ENCODE results near the gene ITGB1.

DNA sequence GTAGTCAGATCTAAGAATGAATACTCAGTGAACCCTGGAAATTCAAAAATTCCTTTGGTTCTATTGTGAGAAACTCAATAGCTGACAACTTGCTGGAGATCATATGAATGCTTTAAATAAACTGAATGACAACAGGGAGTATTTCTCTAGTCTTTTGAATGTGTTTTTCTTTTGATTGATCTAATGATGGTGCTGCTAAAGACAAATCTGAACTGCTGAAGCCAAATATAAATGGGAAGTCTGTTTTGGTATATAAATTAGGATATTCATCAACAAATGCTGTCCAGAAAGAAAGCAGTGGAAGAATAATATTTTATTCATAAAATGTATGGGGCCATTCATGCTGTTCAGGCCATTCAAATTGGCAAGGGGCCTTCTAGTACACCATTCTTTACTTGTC is 79.4 kb downstream of the ITGB1 start:
- TF ChIP-seq CTCF (IDR thresholded peaks at IDR 0.05 in 2 of 3, conservative IDR thresholded peaks at IDR 0.05 in 1 of 3; ENCODE audit: control insufficient read depth in 2 of 3, extremely low read depth in 1 of 3, insufficient read depth in 1 of 3, low read depth in 3 of 3, low read length in 3 of 3) (no peak), MEF2B (IDR thresholded peaks at IDR 0.05; ENCODE audit: partially characterized antibody, poor library complexity, severe bottlenecking) (no peak), ATF7 (IDR thresholded peaks at IDR 0.05; ENCODE audit: low read depth) (no peak), HDAC2 (IDR thresholded peaks at IDR 0.05) (no peak), CEBPB (IDR thresholded peaks at IDR 0.05; ENCODE audit: borderline replicate concordance in 1 of 2, low read depth in 2 of 2, low read length in 2 of 2) (no peak), EZH2 (IDR thresholded peaks at IDR 0.05; ENCODE audit: borderline replicate concordance, control insufficient read depth, low read depth, low read length) (no peak), SMC3 (IDR thresholded peaks at IDR 0.05; ENCODE audit: borderline replicate concordance, low read length) (no peak), GABPA (IDR thresholded peaks at IDR 0.05; ENCODE audit: low read depth) (no peak), DPF2 (IDR thresholded peaks at IDR 0.05) (no peak), IRF3 (IDR thresholded peaks at IDR 0.05) (no peak), RFX5 (IDR thresholded peaks at IDR 0.05; ENCODE audit: low read depth, low read length) (no peak)
- TF ChIP-seq, protein P1, sequence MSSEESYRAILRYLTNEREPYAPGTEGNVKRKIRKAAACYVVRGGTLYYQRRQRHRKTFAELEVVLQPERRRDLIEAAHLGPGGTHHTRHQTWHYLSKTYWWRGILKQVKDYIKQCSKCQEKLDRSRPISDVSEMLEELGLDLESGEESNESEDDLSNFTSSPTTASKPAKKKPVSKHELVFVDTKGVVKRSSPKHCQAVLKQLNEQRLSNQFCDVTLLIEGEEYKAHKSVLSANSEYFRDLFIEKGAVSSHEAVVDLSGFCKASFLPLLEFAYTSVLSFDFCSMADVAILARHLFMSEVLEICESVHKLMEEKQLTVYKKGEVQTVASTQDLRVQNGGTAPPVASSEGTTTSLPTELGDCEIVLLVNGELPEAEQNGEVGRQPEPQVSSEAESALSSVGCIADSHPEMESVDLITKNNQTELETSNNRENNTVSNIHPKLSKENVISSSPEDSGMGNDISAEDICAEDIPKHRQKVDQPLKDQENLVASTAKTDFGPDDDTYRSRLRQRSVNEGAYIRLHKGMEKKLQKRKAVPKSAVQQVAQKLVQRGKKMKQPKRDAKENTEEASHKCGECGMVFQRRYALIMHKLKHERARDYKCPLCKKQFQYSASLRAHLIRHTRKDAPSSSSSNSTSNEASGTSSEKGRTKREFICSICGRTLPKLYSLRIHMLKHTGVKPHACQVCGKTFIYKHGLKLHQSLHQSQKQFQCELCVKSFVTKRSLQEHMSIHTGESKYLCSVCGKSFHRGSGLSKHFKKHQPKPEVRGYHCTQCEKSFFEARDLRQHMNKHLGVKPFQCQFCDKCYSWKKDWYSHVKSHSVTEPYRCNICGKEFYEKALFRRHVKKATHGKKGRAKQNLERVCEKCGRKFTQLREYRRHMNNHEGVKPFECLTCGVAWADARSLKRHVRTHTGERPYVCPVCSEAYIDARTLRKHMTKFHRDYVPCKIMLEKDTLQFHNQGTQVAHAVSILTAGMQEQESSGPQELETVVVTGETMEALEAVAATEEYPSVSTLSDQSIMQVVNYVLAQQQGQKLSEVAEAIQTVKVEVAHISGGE (CRISPR knock-in tag; IDR thresholded peaks at IDR 0.05): no peak
- TF ChIP-seq, protein P2, sequence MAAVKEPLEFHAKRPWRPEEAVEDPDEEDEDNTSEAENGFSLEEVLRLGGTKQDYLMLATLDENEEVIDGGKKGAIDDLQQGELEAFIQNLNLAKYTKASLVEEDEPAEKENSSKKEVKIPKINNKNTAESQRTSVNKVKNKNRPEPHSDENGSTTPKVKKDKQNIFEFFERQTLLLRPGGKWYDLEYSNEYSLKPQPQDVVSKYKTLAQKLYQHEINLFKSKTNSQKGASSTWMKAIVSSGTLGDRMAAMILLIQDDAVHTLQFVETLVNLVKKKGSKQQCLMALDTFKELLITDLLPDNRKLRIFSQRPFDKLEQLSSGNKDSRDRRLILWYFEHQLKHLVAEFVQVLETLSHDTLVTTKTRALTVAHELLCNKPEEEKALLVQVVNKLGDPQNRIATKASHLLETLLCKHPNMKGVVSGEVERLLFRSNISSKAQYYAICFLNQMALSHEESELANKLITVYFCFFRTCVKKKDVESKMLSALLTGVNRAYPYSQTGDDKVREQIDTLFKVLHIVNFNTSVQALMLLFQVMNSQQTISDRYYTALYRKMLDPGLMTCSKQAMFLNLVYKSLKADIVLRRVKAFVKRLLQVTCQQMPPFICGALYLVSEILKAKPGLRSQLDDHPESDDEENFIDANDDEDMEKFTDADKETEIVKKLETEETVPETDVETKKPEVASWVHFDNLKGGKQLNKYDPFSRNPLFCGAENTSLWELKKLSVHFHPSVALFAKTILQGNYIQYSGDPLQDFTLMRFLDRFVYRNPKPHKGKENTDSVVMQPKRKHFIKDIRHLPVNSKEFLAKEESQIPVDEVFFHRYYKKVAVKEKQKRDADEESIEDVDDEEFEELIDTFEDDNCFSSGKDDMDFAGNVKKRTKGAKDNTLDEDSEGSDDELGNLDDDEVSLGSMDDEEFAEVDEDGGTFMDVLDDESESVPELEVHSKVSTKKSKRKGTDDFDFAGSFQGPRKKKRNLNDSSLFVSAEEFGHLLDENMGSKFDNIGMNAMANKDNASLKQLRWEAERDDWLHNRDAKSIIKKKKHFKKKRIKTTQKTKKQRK (IDR thresholded peaks at IDR 0.05; ENCODE audit: low read depth, low read length): no peak
- TF ChIP-seq, protein P3, sequence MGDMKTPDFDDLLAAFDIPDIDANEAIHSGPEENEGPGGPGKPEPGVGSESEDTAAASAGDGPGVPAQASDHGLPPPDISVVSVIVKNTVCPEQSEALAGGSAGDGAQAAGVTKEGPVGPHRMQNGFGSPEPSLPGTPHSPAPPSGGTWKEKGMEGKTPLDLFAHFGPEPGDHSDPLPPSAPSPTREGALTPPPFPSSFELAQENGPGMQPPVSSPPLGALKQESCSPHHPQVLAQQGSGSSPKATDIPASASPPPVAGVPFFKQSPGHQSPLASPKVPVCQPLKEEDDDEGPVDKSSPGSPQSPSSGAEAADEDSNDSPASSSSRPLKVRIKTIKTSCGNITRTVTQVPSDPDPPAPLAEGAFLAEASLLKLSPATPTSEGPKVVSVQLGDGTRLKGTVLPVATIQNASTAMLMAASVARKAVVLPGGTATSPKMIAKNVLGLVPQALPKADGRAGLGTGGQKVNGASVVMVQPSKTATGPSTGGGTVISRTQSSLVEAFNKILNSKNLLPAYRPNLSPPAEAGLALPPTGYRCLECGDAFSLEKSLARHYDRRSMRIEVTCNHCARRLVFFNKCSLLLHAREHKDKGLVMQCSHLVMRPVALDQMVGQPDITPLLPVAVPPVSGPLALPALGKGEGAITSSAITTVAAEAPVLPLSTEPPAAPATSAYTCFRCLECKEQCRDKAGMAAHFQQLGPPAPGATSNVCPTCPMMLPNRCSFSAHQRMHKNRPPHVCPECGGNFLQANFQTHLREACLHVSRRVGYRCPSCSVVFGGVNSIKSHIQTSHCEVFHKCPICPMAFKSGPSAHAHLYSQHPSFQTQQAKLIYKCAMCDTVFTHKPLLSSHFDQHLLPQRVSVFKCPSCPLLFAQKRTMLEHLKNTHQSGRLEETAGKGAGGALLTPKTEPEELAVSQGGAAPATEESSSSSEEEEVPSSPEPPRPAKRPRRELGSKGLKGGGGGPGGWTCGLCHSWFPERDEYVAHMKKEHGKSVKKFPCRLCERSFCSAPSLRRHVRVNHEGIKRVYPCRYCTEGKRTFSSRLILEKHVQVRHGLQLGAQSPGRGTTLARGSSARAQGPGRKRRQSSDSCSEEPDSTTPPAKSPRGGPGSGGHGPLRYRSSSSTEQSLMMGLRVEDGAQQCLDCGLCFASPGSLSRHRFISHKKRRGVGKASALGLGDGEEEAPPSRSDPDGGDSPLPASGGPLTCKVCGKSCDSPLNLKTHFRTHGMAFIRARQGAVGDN (IDR thresholded peaks at IDR 0.05): no peak
